AML-193 (cell line): Measurements from ENCODE around the gene RIMBP2.
"Not testable (repeated sequence)": the region's sequence is repeated elsewhere in the genome, so short reads cannot be mapped to it uniquely, and the experiment has no call there.

Experiments
- DNase-seq, 2 experiments: peaks; one replicate each; lab custom pipeline; 2025; lab: John Stamatoyannopoulos, UW

RIMBP2 gene

GRCh38 chr12:130705178-130705822 lies 10.8 kb downstream of the RIMBP2 start:
- DNase-seq, result no peak

- DNase-seq, result no peak
Measured at GRCh38 chr12:130704606-130705005, 11.5 kb downstream of the RIMBP2 start.

- DNase-seq, result no peak
Measured at GRCh38 chr12:130703733-130704375, 12.2 kb downstream of the RIMBP2 start.

- no peak for DNase-seq
Measured at GRCh38 chr12:130702966-130703732, 12.9 kb downstream of the RIMBP2 start.

- no peak for DNase-seq
Measured at GRCh38 chr12:130701402-130701744, 14.7 kb downstream of the RIMBP2 start.

- no peak for DNase-seq
Measured at GRCh38 chr12:130700492-130701401, 15.4 kb downstream of the RIMBP2 start.

GRCh38 chr12:130698106-130698505 lies 18.0 kb downstream of the RIMBP2 start:
- no peak for DNase-seq

GRCh38 chr12:130696379-130697100 lies 19.6 kb downstream of the RIMBP2 start:
- DNase-seq, result no peak

GRCh38 chr12:130695061-130695460 lies 21.0 kb downstream of the RIMBP2 start:
- DNase-seq, result no peak

GRCh38 chr12:130689408-130690405 lies 26.4 kb downstream of the RIMBP2 start:
- no peak for DNase-seq

- not testable (repeated sequence) for DNase-seq
Measured at GRCh38 chr12:130688999-130689398, 27.1 kb downstream of the RIMBP2 start.

- DNase-seq, result no peak
Measured at GRCh38 chr12:130687796-130688778, 28.0 kb downstream of the RIMBP2 start.

- no peak for DNase-seq
Measured at GRCh38 chr12:130687190-130687589, 28.9 kb downstream of the RIMBP2 start.

- no peak for DNase-seq
Measured at GRCh38 chr12:130686511-130686991, 29.5 kb downstream of the RIMBP2 start.

- DNase-seq, result no peak
Measured at GRCh38 chr12:130685850-130686249, 30.2 kb downstream of the RIMBP2 start.

GRCh38 chr12:130685250-130685787 lies 30.8 kb downstream of the RIMBP2 start:
- no peak for DNase-seq

GRCh38 chr12:130683811-130684210 lies 32.3 kb downstream of the RIMBP2 start:
- DNase-seq, result no peak

- DNase-seq, result no peak
Measured at GRCh38 chr12:130683080-130683479, 33.0 kb downstream of the RIMBP2 start.
